Measurements from ENCODE around the gene RAPGEF1. TPM values are rescaled to one million over a fixed set of nuclear protein-coding genes. Genes with fewer than 3 reads are reported as not detected.

The RAPGEF1 gene
- total RNA-seq, 1 donor from 2014 or later = 76.8 TPM

DNA sequence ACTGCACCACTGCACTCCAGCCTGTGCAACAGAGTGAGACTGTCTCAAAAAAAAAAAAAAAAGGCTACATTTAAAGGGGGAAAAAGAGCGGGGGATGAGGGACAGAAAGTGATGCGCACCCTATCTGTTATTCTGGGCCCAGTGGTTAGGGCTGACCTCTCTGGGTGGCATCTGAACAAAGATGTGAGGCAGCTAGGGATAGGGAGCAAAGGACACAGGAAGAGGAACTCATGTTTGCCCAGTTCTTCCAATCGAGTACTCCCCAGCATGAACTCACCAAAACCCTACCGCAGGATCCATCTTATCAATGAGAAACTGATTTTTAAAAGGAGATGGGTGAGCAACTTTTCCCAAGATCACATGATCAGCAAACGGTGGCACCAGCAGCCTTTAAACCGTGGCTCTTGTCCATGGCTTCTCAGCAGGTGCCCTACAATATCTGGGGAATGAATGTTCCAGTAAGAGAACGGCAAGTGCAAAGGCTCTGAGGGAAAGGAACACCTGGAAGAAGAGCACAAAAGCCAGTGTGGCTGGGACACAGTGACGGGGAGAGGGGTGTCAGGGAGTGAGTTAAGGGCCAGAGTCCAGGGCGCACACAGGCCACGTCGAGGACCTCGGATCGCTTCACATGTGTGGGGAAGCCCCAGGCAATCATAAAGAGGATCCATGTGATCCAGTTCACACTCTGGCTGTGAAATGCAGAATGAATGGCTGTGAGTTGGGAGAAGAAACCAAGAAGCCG is 22.0 kb downstream of the RAPGEF1 start:
- Histone ChIP-seq H3K27me3 (ENCODE audit: insufficient read depth, low read length) (no peaks in the 10 kb centered on the region), H2AFZ (ENCODE audit: low read depth, low read length) (no peak overlapping the region), H3K4me3 (ENCODE audit: insufficient read depth, low read depth, low read length) (no peak overlapping the region), H3K4me1 (ENCODE audit: insufficient read depth, low read length) (peaks cover 6% of the 10 kb centered on the region), H4K20me1 (ENCODE audit: insufficient read depth, low read length) (peaks cover 75% of the 10 kb centered on the region), H3K9me3 (ENCODE audit: insufficient read depth, low read depth, low read length) (no peaks in the 10 kb centered on the region), H3K4me2 (ENCODE audit: low read length) (no peak overlapping the region), H3K79me2 (ENCODE audit: insufficient read depth, low read length) (peaks cover 60% of the 10 kb centered on the region), H3K36me3 (ENCODE audit: insufficient read depth, low read length) (no peaks in the 10 kb centered on the region), H3K27ac (ENCODE audit: low read depth, low read length) (no peak overlapping the region), H3K9ac (ENCODE audit: low read length) (no peak overlapping the region)
- Mint-ChIP-seq H3K27ac (ENCODE audit: unreplicated experiment) (no peak overlapping the region), H3K27me3 (ENCODE audit: low read depth, unreplicated experiment) (no peaks in the 10 kb centered on the region), H3K36me3 (ENCODE audit: low read depth, unreplicated experiment) (peaks cover 10% of the 10 kb centered on the region), H3K9me3 (ENCODE audit: unreplicated experiment) (no peaks in the 10 kb centered on the region), H3K4me1 (ENCODE audit: low read depth, unreplicated experiment) (peaks cover 13% of the 10 kb centered on the region), H3K4me3 (ENCODE audit: unreplicated experiment) (no peak overlapping the region)
- DNase-seq (ENCODE audit: low read depth) (no peak), FAIRE-seq (no peak)
- no peak for TF ChIP-seq EZH2 (IDR thresholded peaks at IDR 0.05; ENCODE audit: insufficient read depth, low read length)
- TF ChIP-seq, protein P1, sequence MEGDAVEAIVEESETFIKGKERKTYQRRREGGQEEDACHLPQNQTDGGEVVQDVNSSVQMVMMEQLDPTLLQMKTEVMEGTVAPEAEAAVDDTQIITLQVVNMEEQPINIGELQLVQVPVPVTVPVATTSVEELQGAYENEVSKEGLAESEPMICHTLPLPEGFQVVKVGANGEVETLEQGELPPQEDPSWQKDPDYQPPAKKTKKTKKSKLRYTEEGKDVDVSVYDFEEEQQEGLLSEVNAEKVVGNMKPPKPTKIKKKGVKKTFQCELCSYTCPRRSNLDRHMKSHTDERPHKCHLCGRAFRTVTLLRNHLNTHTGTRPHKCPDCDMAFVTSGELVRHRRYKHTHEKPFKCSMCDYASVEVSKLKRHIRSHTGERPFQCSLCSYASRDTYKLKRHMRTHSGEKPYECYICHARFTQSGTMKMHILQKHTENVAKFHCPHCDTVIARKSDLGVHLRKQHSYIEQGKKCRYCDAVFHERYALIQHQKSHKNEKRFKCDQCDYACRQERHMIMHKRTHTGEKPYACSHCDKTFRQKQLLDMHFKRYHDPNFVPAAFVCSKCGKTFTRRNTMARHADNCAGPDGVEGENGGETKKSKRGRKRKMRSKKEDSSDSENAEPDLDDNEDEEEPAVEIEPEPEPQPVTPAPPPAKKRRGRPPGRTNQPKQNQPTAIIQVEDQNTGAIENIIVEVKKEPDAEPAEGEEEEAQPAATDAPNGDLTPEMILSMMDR (IDR thresholded peaks at IDR 0.05; ENCODE audit: insufficient read depth, low read depth, low read length) = no peak

DNA sequence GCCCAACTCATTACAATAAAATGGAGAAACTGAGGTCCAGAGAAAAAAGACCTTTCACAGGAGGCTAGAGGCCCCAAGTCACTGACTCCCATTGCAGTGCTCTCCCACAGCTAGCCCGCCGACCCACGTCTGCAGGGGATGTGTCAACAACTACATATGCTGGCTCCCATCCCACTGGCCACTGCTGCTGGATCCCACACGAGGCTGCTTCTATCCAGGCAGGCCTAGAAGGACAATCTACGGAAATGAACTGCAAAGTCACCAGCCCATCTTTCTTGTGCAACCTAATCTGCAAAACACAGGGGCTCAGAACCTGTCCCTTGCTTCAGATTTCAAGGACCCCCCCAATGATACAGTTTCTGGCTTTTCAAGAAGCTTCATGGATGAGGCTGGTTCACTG is 24.0 kb downstream of the RAPGEF1 start:
- Histone ChIP-seq H3K27ac (ENCODE audit: low read depth, low read length) (no peak overlapping the region), H3K9ac (ENCODE audit: low read length) (no peak overlapping the region), H4K20me1 (ENCODE audit: insufficient read depth, low read length) (peaks cover 59% of the 10 kb centered on the region), H3K79me2 (ENCODE audit: insufficient read depth, low read length) (peaks cover 60% of the 10 kb centered on the region), H3K4me2 (ENCODE audit: low read length) (no peak overlapping the region), H2AFZ (ENCODE audit: low read depth, low read length) (no peak overlapping the region), H3K4me1 (ENCODE audit: insufficient read depth, low read length) (peaks cover 6% of the 10 kb centered on the region), H3K27me3 (ENCODE audit: insufficient read depth, low read length) (no peaks in the 10 kb centered on the region), H3K9me3 (ENCODE audit: insufficient read depth, low read depth, low read length) (no peaks in the 10 kb centered on the region), H3K36me3 (ENCODE audit: insufficient read depth, low read length) (no peaks in the 10 kb centered on the region), H3K4me3 (ENCODE audit: insufficient read depth, low read depth, low read length) (no peak overlapping the region)
- Mint-ChIP-seq H3K36me3 (ENCODE audit: low read depth, unreplicated experiment) (peaks cover 4% of the 10 kb centered on the region), H3K4me1 (ENCODE audit: low read depth, unreplicated experiment) (peaks cover 21% of the 10 kb centered on the region), H3K9me3 (ENCODE audit: unreplicated experiment) (no peaks in the 10 kb centered on the region), H3K4me3 (ENCODE audit: unreplicated experiment) (no peak overlapping the region), H3K27me3 (ENCODE audit: low read depth, unreplicated experiment) (no peaks in the 10 kb centered on the region), H3K27ac (ENCODE audit: unreplicated experiment) (no peak overlapping the region)
- TF ChIP-seq, protein P1 (IDR thresholded peaks at IDR 0.05; ENCODE audit: insufficient read depth, low read depth, low read length) = no peak
- TF ChIP-seq EZH2 (IDR thresholded peaks at IDR 0.05; ENCODE audit: insufficient read depth, low read length) = no peak
- FAIRE-seq = no peak
- DNase-seq (ENCODE audit: low read depth) = no peak

- H3K27me3 ChIP-seq (ENCODE audit: insufficient read depth, low read length) = no peaks in the 10 kb centered on the region
- Mint-ChIP-seq H3K27ac (ENCODE audit: unreplicated experiment) (peak overlapping the region; percentile 21), H3K36me3 (ENCODE audit: low read depth, unreplicated experiment) (peaks cover 4% of the 10 kb centered on the region), H3K27me3 (ENCODE audit: low read depth, unreplicated experiment) (no peaks in the 10 kb centered on the region), H3K4me1 (ENCODE audit: low read depth, unreplicated experiment) (peaks cover 22% of the 10 kb centered on the region), H3K9me3 (ENCODE audit: unreplicated experiment) (no peaks in the 10 kb centered on the region), H3K4me3 (ENCODE audit: unreplicated experiment) (no peak overlapping the region)
- DNase-seq (ENCODE audit: low read depth) = no peak
- peak overlapping the region; percentile 91 for H3K27ac ChIP-seq (ENCODE audit: low read depth, low read length)
- H3K36me3 ChIP-seq (ENCODE audit: insufficient read depth, low read length) = no peaks in the 10 kb centered on the region
- no peak overlapping the region for H3K4me3 ChIP-seq (ENCODE audit: insufficient read depth, low read depth, low read length)
- peaks cover 58% of the 10 kb centered on the region for H3K79me2 ChIP-seq (ENCODE audit: insufficient read depth, low read length)
- no peak for TF ChIP-seq EZH2 (IDR thresholded peaks at IDR 0.05; ENCODE audit: insufficient read depth, low read length)
- TF ChIP-seq, protein P1 (IDR thresholded peaks at IDR 0.05; ENCODE audit: insufficient read depth, low read depth, low read length) = no peak
- peaks cover 10% of the 10 kb centered on the region for H3K4me1 ChIP-seq (ENCODE audit: insufficient read depth, low read length)
- FAIRE-seq = no peak
- H3K9me3 ChIP-seq (ENCODE audit: insufficient read depth, low read depth, low read length) = no peaks in the 10 kb centered on the region
- peak overlapping the region; percentile 70 for H3K9ac ChIP-seq (ENCODE audit: low read length)
- H4K20me1 ChIP-seq (ENCODE audit: insufficient read depth, low read length) = peaks cover 61% of the 10 kb centered on the region
- no peak overlapping the region for H2AFZ ChIP-seq (ENCODE audit: low read depth, low read length)
- H3K4me2 ChIP-seq (ENCODE audit: low read length) = peak overlapping the region; percentile 82
Measured at GRCh38 chr9:131714821-131715220, 25.1 kb downstream of the RAPGEF1 start.

All from astrocyte (in vitro differentiated cells and primary cell).